HepG2 (cell line): Measurements from ENCODE around the gene HORMAD2. TPM values are rescaled to one million over a fixed set of nuclear protein-coding genes. Genes with fewer than 3 reads are reported as not detected.

ENCODE experiments used
- ATAC-seq: fragments of 200-7000 bp; cut with Tn5 transposase; 3 replicates; pipeline ENCODE4 v1.9.1; 2020; ENCODE audit warnings: mild to moderate bottlenecking, moderate library complexity
- BruUV-seq: library from RNA; stranded (reverse); fragments of 400-500 nt; replicated peaks from 2 replicates; lab custom pipeline; 2021; lab: Mats Ljungman, UMichigan
- CTCF ChIA-PET: fragments of 300-600 bp; formaldehyde crosslinking; extraction: SDS; loops from one replicate; lab custom pipeline; 2021; ENCODE audit warnings: low total read pairs, inconsistent platforms, low intra/inter-chr PET ratio; lab: Yijun Ruan, JAX
- POLR2A ChIA-PET: fragments of 350-600 bp; sonication (Branson Sonifier 250); formaldehyde crosslinking; loops from one replicate; lab custom pipeline; 2020; ENCODE audit warnings: antibody characterized with exemption, inconsistent platforms; lab: Yijun Ruan, JAX
- DNase-seq: peaks from one replicate; pipeline ENCODE4 v3.0.0-alpha.2; 2015; ENCODE audit warnings: low spot score
- FAIRE-seq: peaks from 3 replicates; lab custom pipeline; 2011; peaks lifted over from hg19 to GRCh38; lab: Jason Lieb, UNC
- H2AFZ ChIP-seq: one replicate; pipeline ENCODE4 v1.6.1; 2011; ENCODE audit warnings: low read length, inconsistent platforms
- H3K27ac ChIP-seq: fragments of 300-600 bp; 3 replicates; pipeline ENCODE4 v1.8.0; 2011; ENCODE audit warnings: mixed run types, mild to moderate bottlenecking, mixed read lengths, low read length, inconsistent platforms; ENCODE audit not compliant: insufficient read depth; ENCODE audit errors: extremely low read length
- H3K27me3 ChIP-seq, 2 experiments: fragments of 200-600 bp in 1 of 2; 2 replicates in 1 of 2; 3 replicates in 1 of 2; pipeline versions ENCODE4 v1.6.0 to v1.8.0; 2011; ENCODE audit warnings: low read length in 2 of 2, mild to moderate bottlenecking in 2 of 2, moderate library complexity in 2 of 2, inconsistent platforms in 1 of 2; ENCODE audit not compliant: insufficient read depth in 2 of 2, control insufficient read depth in 1 of 2
- H3K36me3 ChIP-seq, 2 experiments: fragments of 200-600 bp in 1 of 2; replicated peaks in 1 of 2; 2 replicates in 1 of 2; 3 replicates in 1 of 2; pipeline versions ENCODE4 v1.5.1 to v1.8.0; 2011; ENCODE audit warnings: low read length in 2 of 2, inconsistent platforms in 1 of 2; ENCODE audit not compliant: insufficient read depth in 2 of 2, control insufficient read depth in 1 of 2
- H3K4me1 ChIP-seq: 2 replicates; pipeline ENCODE4 v1.5.1; 2012; ENCODE audit warnings: low read length, inconsistent platforms; ENCODE audit not compliant: insufficient read depth
- H3K4me2 ChIP-seq: 2 replicates; pipeline ENCODE4 v1.6.0; 2011; ENCODE audit warnings: low read depth, low read length, inconsistent platforms
- H3K4me3 ChIP-seq, 3 experiments: fragments of 200-600 bp in 1 of 3; sonication (generic), shearing (Covaris generic) in 1 of 3; replicated peaks in 1 of 3; 2 replicates each; pipeline ENCODE4 v1.5.1; 2011 to 2016; ENCODE audit warnings: low read length in 3 of 3, inconsistent platforms in 2 of 3, low read depth in 2 of 3, mild to moderate bottlenecking in 2 of 3, control low read depth in 1 of 3, mixed read lengths in 1 of 3; ENCODE audit not compliant: insufficient read depth in 1 of 3
- H3K79me2 ChIP-seq: one replicate; pipeline ENCODE4 v1.6.1; 2011; ENCODE audit warnings: low read length, inconsistent platforms; ENCODE audit not compliant: insufficient read depth
- H3K9ac ChIP-seq: 2 replicates; pipeline ENCODE4 v1.6.0; 2011; ENCODE audit warnings: mild to moderate bottlenecking, low read depth, low read length, inconsistent platforms; ENCODE audit not compliant: insufficient read depth
- H3K9me3 ChIP-seq: 2 replicates; pipeline ENCODE4 v1.5.1; 2012; ENCODE audit warnings: mild to moderate bottlenecking, low read length
- H4K20me1 ChIP-seq: 2 replicates; pipeline ENCODE4 v1.6.0; 2011; ENCODE audit warnings: inconsistent platforms, mild to moderate bottlenecking, low read length, moderate library complexity; ENCODE audit not compliant: insufficient read depth
- MTA1 ChIP-seq: sonication (generic); formaldehyde crosslinking; IDR thresholded peaks from 2 replicates; pipeline ENCODE4 v1.4.0; 2020; ENCODE audit warnings: missing genetic modification reagents, mild to moderate bottlenecking, borderline replicate concordance
- MYNN ChIP-seq: sonication (generic); formaldehyde crosslinking; IDR thresholded peaks from 2 replicates; pipeline ENCODE4 v1.4.0; 2020; ENCODE audit warnings: mild to moderate bottlenecking, low read depth, missing genetic modification reagents
- NKX3-1 ChIP-seq: sonication (generic); formaldehyde crosslinking; IDR thresholded peaks from 2 replicates; pipeline ENCODE4 v1.5.0; 2020; ENCODE audit warnings: missing genetic modification reagents
- PHB2 ChIP-seq: fragments of 450-650 bp; IDR thresholded peaks from 2 replicates; pipeline ENCODE4 v1.6.1; 2018; ENCODE audit not compliant: partially characterized antibody
- POLR2G ChIP-seq: fragments of 200-400 bp; formaldehyde crosslinking; IDR thresholded peaks from 2 replicates; pipeline ENCODE4 v1.6.1; 2018; ENCODE audit warnings: mild to moderate bottlenecking, low read depth, low read length, moderate library complexity
- RAD21 ChIP-seq: fragments of 450-650 bp; formaldehyde crosslinking; IDR thresholded peaks from 2 replicates; pipeline ENCODE4 v1.5.0; 2020; ENCODE audit warnings: mild to moderate bottlenecking
- SALL2 ChIP-seq: sonication (generic); formaldehyde crosslinking; IDR thresholded peaks from 2 replicates; pipeline ENCODE4 v1.8.1; 2023; ENCODE audit warnings: mild to moderate bottlenecking, missing genetic modification reagents, inconsistent platforms
- SIN3B ChIP-seq: fragments of 150-350 bp; IDR thresholded peaks from 2 replicates; pipeline ENCODE4 v1.6.1; 2014; ENCODE audit warnings: low read length
- SIX4 ChIP-seq: sonication (generic); formaldehyde crosslinking; IDR thresholded peaks from 2 replicates; pipeline ENCODE4 v1.4.0; 2020; ENCODE audit warnings: missing genetic modification reagents
- THAP11 ChIP-seq: IDR thresholded peaks from 2 replicates; pipeline ENCODE4 v1.6.1; 2016; ENCODE audit warnings: missing biosample characterization, missing genetic modification reagents
- YY1 ChIP-seq: IDR thresholded peaks from 2 replicates; pipeline ENCODE4 v1.6.1; 2011; ENCODE audit warnings: low read length, low read depth, moderate library complexity, mild to moderate bottlenecking; ENCODE audit not compliant: insufficient read depth, insufficient replicate concordance
- ZBTB25 ChIP-seq: IDR thresholded peaks from 2 replicates; pipeline ENCODE4 v1.6.1; 2018; ENCODE audit warnings: missing genetic modification reagents
- ZFP37 ChIP-seq: sonication (generic); formaldehyde crosslinking; IDR thresholded peaks from 2 replicates; pipeline ENCODE4 v1.4.0; 2020; ENCODE audit warnings: missing genetic modification reagents, borderline replicate concordance
- ZFY ChIP-seq: sonication (generic); formaldehyde crosslinking; IDR thresholded peaks from 2 replicates; pipeline ENCODE4 v1.4.0; 2020; ENCODE audit warnings: missing genetic modification reagents
- ZKSCAN1 ChIP-seq: fragments of 150-350 bp; IDR thresholded peaks from 2 replicates; pipeline ENCODE4 v1.6.1; 2014; ENCODE audit warnings: low read length
- ZNF329 ChIP-seq: sonication (generic); formaldehyde crosslinking; IDR thresholded peaks from 2 replicates; pipeline ENCODE4 v1.9.0; 2021; ENCODE audit warnings: low read depth, mild to moderate bottlenecking, missing genetic modification reagents
- ZNF33B ChIP-seq: sonication (generic); formaldehyde crosslinking; IDR thresholded peaks from 2 replicates; pipeline ENCODE4 v1.5.1; 2020; ENCODE audit warnings: mild to moderate bottlenecking, missing genetic modification reagents
- ZNF574 ChIP-seq: sonication (generic); formaldehyde crosslinking; IDR thresholded peaks from 2 replicates; pipeline ENCODE4 v1.4.0; 2020; ENCODE audit warnings: missing genetic modification reagents
- ZSCAN30 ChIP-seq: sonication (generic); formaldehyde crosslinking; IDR thresholded peaks from 2 replicates; pipeline ENCODE4 v1.5.0; 2020; ENCODE audit warnings: mild to moderate bottlenecking, missing genetic modification reagents
- WGBS: methylation state at CpG from one replicate; pipeline ENCODE4 v1.1.6; 2017; ENCODE audit warnings: low lambda C conversion rate; 5-methylcytosine and 5-hydroxymethylcytosine counted together
- in situ Hi-C: cut with HindIII; loops from 2 replicates; pipeline ENCODE4 v1.10.0; 2017; ENCODE audit warnings: low pct_unique_long_range_greater_than_20kb; ENCODE audit not compliant: extremely low pct_ligation_motif_present
- intact Hi-C: fragments of 100-400 bp; cut with micrococcal nuclease; formaldehyde crosslinking; loops from one replicate; pipeline ENCODE4 v1.10.0; 2022; ENCODE audit not compliant: unreplicated experiment
- polyA plus RNA-seq, 8 experiments: library from polyadenylated mRNA; depleted of rRNA in 3 of 8; stranded (reverse) in 7 of 8; unstranded in 1 of 8; fragments of >200 nt; fragmentation: Illumina TruSeq in 4 of 8; extraction: Trizol in 4 of 8; gene quantifications; 2 replicates each; pipeline versions ENCODE4 v1.2.1 to v1.2.3, GENCODE V29; 2011 to 2016; ENCODE audit warnings: low read depth in 4 of 8, missing spikeins in 1 of 8, mixed read lengths in 1 of 8; ENCODE audit not compliant: insufficient read depth in 1 of 8
- total RNA-seq, 5 experiments: library from RNA; depleted of rRNA; stranded (reverse); fragments of >200 nt; fragmentation: Illumina TruSeq; extraction: Trizol; gene quantifications; 2 replicates each; pipeline ENCODE4 v1.2.3, GENCODE V29; 2016; ENCODE audit warnings: low read depth in 1 of 5

HORMAD2 gene
- total and polyA plus RNA-seq, 2 of the 13 experiments (the other 11 are each of a cell fraction or from before 2014, with no cell fraction given): not detected

GRCh38 chr22:30208631-30209603, 128.7 kb downstream of the HORMAD2 start:
- Histone ChIP-seq H4K20me1 (no peaks in the 10 kb centered on the region), H3K4me1 (peaks cover 86% of the 10 kb centered on the region), H3K9me3 (no peaks in the 10 kb centered on the region), H3K36me3 (no peaks in the 10 kb centered on the region), H2AFZ (no peak overlapping the region), H3K9ac (peak overlapping the region; percentile 49), H3K4me3 (no peak overlapping the region), H3K4me2 (no peak overlapping the region), H3K79me2 (no peaks in the 10 kb centered on the region), H3K27ac (peak overlapping the region; percentile 70), H3K27me3 (no peaks in the 10 kb centered on the region)
- CTCF ChIA-PET: no interaction called here
- peak; percentile 55 for FAIRE-seq
- 64% methylated on average over 18 of the region's 26 CpGs for WGBS
- in situ Hi-C loops (no loop called here), intact Hi-C loops (no loop called here)
- DNase-seq: peak; percentile 65
- no TSS peak for BruUV-seq
- POLR2A ChIA-PET: interaction anchor here (0.8 to 3.3 kb wide), 8 partner anchors 12 to 41 kb away, joined by 3 to 32 read pairs (median 4); no protein-coding TSS in a partner anchor
- no peak for ATAC-seq
- TF ChIP-seq SALL2 (CRISPR knock-in tag): 0 out of 2 replicates have a peak, but pooled peaks have one; percentile 63
- no peak for TF ChIP-seq MYNN (CRISPR knock-in tag)
- no peak for TF ChIP-seq PHB2
- no peak for TF ChIP-seq SIX4 (CRISPR knock-in tag)
- TF ChIP-seq ZKSCAN1: no peak
- peak; percentile 49; the same call in 1 of the 2 replicates for TF ChIP-seq NKX3-1 (CRISPR knock-in tag)
- no peak; the same call in 1 of the 2 replicates for TF ChIP-seq MTA1 (CRISPR knock-in tag)
- no peak for TF ChIP-seq ZNF33B (CRISPR knock-in tag)
- TF ChIP-seq ZBTB25 (CRISPR knock-in tag): peak; percentile 54; the same call in 1 of the 2 replicates
- no peak for TF ChIP-seq ZNF329 (CRISPR knock-in tag)
- TF ChIP-seq POLR2G: no peak; the same call in 1 of the 2 replicates
- 0 out of 2 replicates have a peak, but pooled peaks have one; percentile 41 for TF ChIP-seq ZSCAN30 (CRISPR knock-in tag)
- TF ChIP-seq THAP11: peak; percentile 46; the same call in 1 of the 2 replicates
- TF ChIP-seq RAD21 (CRISPR knock-in tag): no peak
- TF ChIP-seq SIN3B: no peak
- TF ChIP-seq YY1: peak; percentile 30
- peak; percentile 87 for TF ChIP-seq ZFY (CRISPR knock-in tag)
- TF ChIP-seq ZFP37 (CRISPR knock-in tag): 0 out of 2 replicates have a peak, but pooled peaks have one; percentile 71
- peak; percentile 64 for TF ChIP-seq ZNF574 (CRISPR knock-in tag)
